Hepatocyte (in vitro differentiated cells): ENCODE measurements around the gene LRP1B.

Source experiments
- EZH2 ChIP-seq: fragments of 200-600 bp; sonication (generic); IDR thresholded peaks from 2 replicates; pipeline ENCODE4 v1.6.1; 2016; ENCODE audit warnings: antibody characterized with exemption, mild to moderate bottlenecking, borderline replicate concordance
- TF ChIP-seq, protein P1 (sequence below): fragments of 200-600 bp; sonication (generic); IDR thresholded peaks from 2 replicates; pipeline ENCODE4 v1.5.1; 2016; ENCODE audit warnings: antibody characterized with exemption, mild to moderate bottlenecking; ENCODE audit not compliant: poor library complexity

DNA sequence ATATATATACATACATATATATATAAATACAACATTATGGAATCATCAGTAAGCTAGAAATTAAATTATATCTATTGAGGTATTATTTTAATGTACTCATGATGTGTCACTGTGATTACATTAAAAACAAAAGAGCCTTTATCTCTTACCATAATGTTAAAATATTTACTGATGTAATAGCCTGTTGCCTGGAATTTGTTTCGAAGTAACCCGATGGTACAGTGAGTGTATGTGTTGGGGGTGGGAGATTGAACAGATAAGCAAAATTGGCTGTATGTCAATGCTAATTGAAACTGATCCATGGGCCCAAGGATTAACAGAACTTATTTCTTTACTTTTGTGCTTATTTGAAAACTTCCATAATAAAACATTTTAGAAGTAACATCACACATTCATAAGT is 1473.2 kb downstream of the LRP1B start:
- TF ChIP-seq, protein P1, sequence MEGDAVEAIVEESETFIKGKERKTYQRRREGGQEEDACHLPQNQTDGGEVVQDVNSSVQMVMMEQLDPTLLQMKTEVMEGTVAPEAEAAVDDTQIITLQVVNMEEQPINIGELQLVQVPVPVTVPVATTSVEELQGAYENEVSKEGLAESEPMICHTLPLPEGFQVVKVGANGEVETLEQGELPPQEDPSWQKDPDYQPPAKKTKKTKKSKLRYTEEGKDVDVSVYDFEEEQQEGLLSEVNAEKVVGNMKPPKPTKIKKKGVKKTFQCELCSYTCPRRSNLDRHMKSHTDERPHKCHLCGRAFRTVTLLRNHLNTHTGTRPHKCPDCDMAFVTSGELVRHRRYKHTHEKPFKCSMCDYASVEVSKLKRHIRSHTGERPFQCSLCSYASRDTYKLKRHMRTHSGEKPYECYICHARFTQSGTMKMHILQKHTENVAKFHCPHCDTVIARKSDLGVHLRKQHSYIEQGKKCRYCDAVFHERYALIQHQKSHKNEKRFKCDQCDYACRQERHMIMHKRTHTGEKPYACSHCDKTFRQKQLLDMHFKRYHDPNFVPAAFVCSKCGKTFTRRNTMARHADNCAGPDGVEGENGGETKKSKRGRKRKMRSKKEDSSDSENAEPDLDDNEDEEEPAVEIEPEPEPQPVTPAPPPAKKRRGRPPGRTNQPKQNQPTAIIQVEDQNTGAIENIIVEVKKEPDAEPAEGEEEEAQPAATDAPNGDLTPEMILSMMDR, result no peak
- no peak for TF ChIP-seq EZH2
